OCI-LY1 (cell line): ENCODE results near the gene LNP1.

Experiments
- EZH2 ChIP-seq: fragments of 200-600 bp; sonication (generic), shearing (Covaris generic); IDR thresholded peaks from 2 replicates; pipeline ENCODE4 v1.8.0; 2017; ENCODE audit warnings: borderline replicate concordance, mixed run types, mild to moderate bottlenecking, antibody characterized with exemption, low read length, moderate library complexity, mixed read lengths
- TF ChIP-seq, protein P1 (sequence below): fragments of 200-600 bp; sonication (generic), shearing (Covaris generic); IDR thresholded peaks from 2 replicates; pipeline ENCODE4 v1.5.1; 2017; ENCODE audit warnings: mild to moderate bottlenecking, antibody characterized with exemption, low read length, moderate library complexity, mixed read lengths

GRCh38 chr3:100358413-100358812 lies 42.9 kb upstream of the LNP1 start:
- TF ChIP-seq, protein P1, sequence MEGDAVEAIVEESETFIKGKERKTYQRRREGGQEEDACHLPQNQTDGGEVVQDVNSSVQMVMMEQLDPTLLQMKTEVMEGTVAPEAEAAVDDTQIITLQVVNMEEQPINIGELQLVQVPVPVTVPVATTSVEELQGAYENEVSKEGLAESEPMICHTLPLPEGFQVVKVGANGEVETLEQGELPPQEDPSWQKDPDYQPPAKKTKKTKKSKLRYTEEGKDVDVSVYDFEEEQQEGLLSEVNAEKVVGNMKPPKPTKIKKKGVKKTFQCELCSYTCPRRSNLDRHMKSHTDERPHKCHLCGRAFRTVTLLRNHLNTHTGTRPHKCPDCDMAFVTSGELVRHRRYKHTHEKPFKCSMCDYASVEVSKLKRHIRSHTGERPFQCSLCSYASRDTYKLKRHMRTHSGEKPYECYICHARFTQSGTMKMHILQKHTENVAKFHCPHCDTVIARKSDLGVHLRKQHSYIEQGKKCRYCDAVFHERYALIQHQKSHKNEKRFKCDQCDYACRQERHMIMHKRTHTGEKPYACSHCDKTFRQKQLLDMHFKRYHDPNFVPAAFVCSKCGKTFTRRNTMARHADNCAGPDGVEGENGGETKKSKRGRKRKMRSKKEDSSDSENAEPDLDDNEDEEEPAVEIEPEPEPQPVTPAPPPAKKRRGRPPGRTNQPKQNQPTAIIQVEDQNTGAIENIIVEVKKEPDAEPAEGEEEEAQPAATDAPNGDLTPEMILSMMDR, result no peak
- no peak for TF ChIP-seq EZH2
